MM.1S (cell line): ENCODE measurements around the gene AMZ1.
"Not testable (repeated sequence)": the region's sequence is repeated elsewhere in the genome, so short reads cannot be mapped to it uniquely, and the experiment has no call there.

ENCODE experiments used
- DNase-seq: peaks from one replicate; pipeline ENCODE4 v3.0.0-alpha.2; 2015
- H2AFZ ChIP-seq: fragments of 300-600 bp; sonication (generic); 2 replicates; pipeline ENCODE4 v1.6.0; 2016; ENCODE audit warnings: antibody characterized with exemption, low read length
- H3F3A ChIP-seq: fragments of 300-600 bp; sonication (generic); 2 replicates; pipeline ENCODE4 v1.6.1; 2016; ENCODE audit warnings: mild to moderate bottlenecking, antibody characterized with exemption, low read length, moderate library complexity, mixed read lengths; ENCODE audit not compliant: insufficient read depth
- H3K27ac ChIP-seq: fragments of 300-600 bp; sonication (generic); 2 replicates; pipeline ENCODE4 v1.5.1; 2016; ENCODE audit warnings: mild to moderate bottlenecking, low read length
- H3K27me3 ChIP-seq: fragments of 300-600 bp; sonication (generic); replicated peaks from 2 replicates; pipeline ENCODE4 v1.6.0; 2016; ENCODE audit warnings: low read length; ENCODE audit not compliant: insufficient read depth
- H3K36me3 ChIP-seq: fragments of 300-600 bp; sonication (generic); replicated peaks from 2 replicates; pipeline ENCODE4 v1.6.1; 2016; ENCODE audit warnings: mild to moderate bottlenecking, low read length, mixed read lengths; ENCODE audit not compliant: insufficient read depth
- H3K4me1 ChIP-seq: fragments of 300-600 bp; sonication (generic); 2 replicates; pipeline ENCODE4 v1.6.1; 2016; ENCODE audit warnings: low read length, mixed read lengths
- H3K4me2 ChIP-seq: fragments of 300-600 bp; sonication (generic); 2 replicates; pipeline ENCODE4 v1.6.0; 2016; ENCODE audit warnings: low read depth, low read length
- H3K4me3 ChIP-seq: fragments of 300-600 bp; sonication (generic); 2 replicates; pipeline ENCODE4 v1.5.1; 2016; ENCODE audit warnings: low read length, mixed read lengths
- H3K79me2 ChIP-seq: fragments of 300-600 bp; sonication (generic); 2 replicates; pipeline ENCODE4 v1.6.1; 2016; ENCODE audit warnings: mixed run types, low read length, mixed read lengths
- H3K9ac ChIP-seq: fragments of 300-600 bp; sonication (generic); 2 replicates; pipeline ENCODE4 v1.6.1; 2016; ENCODE audit warnings: low read length, mixed read lengths
- H3K9me2 ChIP-seq: fragments of 300-600 bp; sonication (generic); replicated peaks from 2 replicates; pipeline ENCODE4 v1.6.1; 2016; ENCODE audit warnings: mild to moderate bottlenecking, low read length, mixed read lengths; ENCODE audit not compliant: insufficient read depth
- H3K9me3 ChIP-seq: fragments of 300-600 bp; sonication (generic); replicated peaks from 2 replicates; pipeline ENCODE4 v1.6.1; 2016; ENCODE audit warnings: mild to moderate bottlenecking, low read length, mixed read lengths; ENCODE audit not compliant: insufficient read depth
- H4K20me1 ChIP-seq: fragments of 300-600 bp; sonication (generic); 2 replicates; pipeline ENCODE4 v1.6.1; 2016; ENCODE audit warnings: mild to moderate bottlenecking, low read length, moderate library complexity, mixed read lengths; ENCODE audit not compliant: insufficient read depth
- CTCF ChIP-seq: fragments of 300-600 bp; sonication (generic); IDR thresholded peaks from 2 replicates; pipeline ENCODE4 v1.5.1; 2016; ENCODE audit warnings: antibody characterized with exemption, low read length, mixed read lengths
- EZH2 ChIP-seq: fragments of 300-600 bp; sonication (generic); optimal IDR thresholded peaks from 2 replicates; pipeline ENCODE3; 2017; ENCODE audit warnings: low read depth, mild to moderate bottlenecking, antibody characterized with exemption, low read length, mixed read lengths
- EZH2phosphoT487 ChIP-seq: fragments of 300-600 bp; sonication (generic); IDR thresholded peaks from 2 replicates; pipeline ENCODE4 v1.6.1; 2018; ENCODE audit warnings: antibody characterized with exemption, low read length

Gene AMZ1

GRCh38 chr7:2736411-2736914 lies 48.5 kb downstream of the AMZ1 start:
- Histone ChIP-seq H3F3A (no peaks in the 10 kb centered on the region), H3K27me3 (no peaks in the 10 kb centered on the region), H3K9ac (no peak overlapping the region), H3K4me3 (no peak overlapping the region), H4K20me1 (no peaks in the 10 kb centered on the region), H3K4me1 (no peaks in the 10 kb centered on the region), H2AFZ (no peak overlapping the region), H3K9me2 (no peaks in the 10 kb centered on the region), H3K27ac (no peak overlapping the region), H3K79me2 (no peaks in the 10 kb centered on the region; the same call in none of the 2 replicates), H3K4me2 (no peak overlapping the region), H3K9me3 (no peaks in the 10 kb centered on the region), H3K36me3 (no peaks in the 10 kb centered on the region)
- DNase-seq: no peak
- TF ChIP-seq CTCF: no peak
- no peak for TF ChIP-seq EZH2phosphoT487

GRCh38 chr7:2737005-2737743 lies 49.2 kb downstream of the AMZ1 start:
- not testable (repeated sequence) for H3K9me3 ChIP-seq, H3K9ac ChIP-seq, H2AFZ ChIP-seq, H3K9me2 ChIP-seq, DNase-seq, H3K4me2 ChIP-seq, H3F3A ChIP-seq, H3K36me3 ChIP-seq, H3K4me1 ChIP-seq, H3K4me3 ChIP-seq, H3K27ac ChIP-seq, H4K20me1 ChIP-seq, H3K79me2 ChIP-seq, H3K27me3 ChIP-seq

GRCh38 chr7:2737771-2738540 lies 50.0 kb downstream of the AMZ1 start:
- Histone ChIP-seq H3K9me2 (no peaks in the 10 kb centered on the region), H3K27ac (no peak overlapping the region), H3K79me2 (no peaks in the 10 kb centered on the region; the same call in none of the 2 replicates), H4K20me1 (no peaks in the 10 kb centered on the region), H3K9ac (no peak overlapping the region), H3K9me3 (no peaks in the 10 kb centered on the region), H2AFZ (no peak overlapping the region), H3K27me3 (no peaks in the 10 kb centered on the region), H3K4me3 (no peak overlapping the region), H3K4me2 (no peak overlapping the region), H3K4me1 (0 out of 2 replicates have a peak, but pooled peaks cover 2% of the 10 kb centered on the region), H3K36me3 (no peaks in the 10 kb centered on the region), H3F3A (no peaks in the 10 kb centered on the region)
- TF ChIP-seq CTCF: no peak
- TF ChIP-seq EZH2: no peak
- TF ChIP-seq EZH2phosphoT487: no peak
- DNase-seq: no peak
